HG02970 (cell line): Measurements from ENCODE around the gene COL5A3.
"Not testable (repeated sequence)": the region's sequence is repeated elsewhere in the genome, so short reads cannot be mapped to it uniquely, and the experiment has no call there.

Source experiments
- ATAC-seq: cut with Tn5 transposase; IDR thresholded peaks from one replicate; pipeline ENCODE4 v1.9.1; 2021; ENCODE audit warnings: mild to moderate bottlenecking, moderate library complexity, moderate number of reproducible peaks; ENCODE audit not compliant: unreplicated experiment, low FRiP score

Gene COL5A3

DNA sequence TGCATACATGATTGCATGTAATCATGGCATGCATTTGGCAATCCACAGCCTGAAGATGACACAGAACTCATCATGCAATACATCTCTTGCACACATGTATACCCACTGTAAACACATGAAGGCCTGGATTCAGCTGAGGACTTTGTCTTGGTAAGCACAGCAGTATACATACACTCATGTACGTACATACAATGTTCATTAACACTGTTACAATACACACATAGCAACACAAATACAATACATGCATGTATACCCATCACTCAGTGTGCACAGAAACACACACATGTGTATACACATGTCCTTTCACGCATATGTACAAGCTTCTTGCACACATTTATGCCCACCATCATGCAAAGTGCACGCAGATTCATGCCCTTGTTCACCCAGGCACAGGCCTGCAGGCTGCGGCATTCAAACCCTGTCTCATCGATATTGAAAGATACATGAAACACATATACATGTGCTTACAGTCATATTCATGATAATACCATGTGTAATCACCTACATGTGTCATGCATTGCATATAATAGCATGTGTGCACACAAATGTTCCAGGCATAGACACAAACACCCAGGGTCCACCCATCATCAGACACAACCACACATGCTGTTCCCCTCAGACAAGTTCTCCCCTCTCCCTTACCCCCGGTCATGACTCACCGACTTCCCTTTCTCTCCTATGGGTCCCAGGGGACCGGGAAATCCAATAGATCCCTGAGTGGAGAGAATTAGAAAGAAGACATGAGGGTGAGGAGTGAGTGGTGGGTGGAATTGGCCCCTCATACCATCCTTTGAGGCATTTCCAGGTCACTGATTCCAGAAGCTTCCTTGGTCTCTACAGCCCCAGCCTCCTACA lies 28.7 kb downstream of the COL5A3 start:
- ATAC-seq, result no peak

DNA sequence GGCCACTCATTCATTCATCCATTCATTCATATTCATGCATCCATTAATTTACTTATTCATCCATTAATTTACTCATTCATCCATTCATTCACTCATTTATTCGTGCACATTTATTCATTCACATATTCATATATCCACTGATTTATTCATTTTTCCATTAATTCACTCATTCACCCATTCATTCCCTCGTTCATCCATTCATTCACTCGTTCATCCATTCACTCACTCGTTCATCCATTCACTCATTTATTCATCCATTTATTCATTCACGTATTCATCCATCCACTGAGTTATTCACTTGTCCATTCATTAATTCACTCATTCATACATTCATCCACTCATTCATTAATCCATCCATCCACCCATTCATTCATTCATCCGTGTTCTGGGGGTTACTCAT lies 38.2 kb downstream of the COL5A3 start:
- no peak for ATAC-seq

DNA sequence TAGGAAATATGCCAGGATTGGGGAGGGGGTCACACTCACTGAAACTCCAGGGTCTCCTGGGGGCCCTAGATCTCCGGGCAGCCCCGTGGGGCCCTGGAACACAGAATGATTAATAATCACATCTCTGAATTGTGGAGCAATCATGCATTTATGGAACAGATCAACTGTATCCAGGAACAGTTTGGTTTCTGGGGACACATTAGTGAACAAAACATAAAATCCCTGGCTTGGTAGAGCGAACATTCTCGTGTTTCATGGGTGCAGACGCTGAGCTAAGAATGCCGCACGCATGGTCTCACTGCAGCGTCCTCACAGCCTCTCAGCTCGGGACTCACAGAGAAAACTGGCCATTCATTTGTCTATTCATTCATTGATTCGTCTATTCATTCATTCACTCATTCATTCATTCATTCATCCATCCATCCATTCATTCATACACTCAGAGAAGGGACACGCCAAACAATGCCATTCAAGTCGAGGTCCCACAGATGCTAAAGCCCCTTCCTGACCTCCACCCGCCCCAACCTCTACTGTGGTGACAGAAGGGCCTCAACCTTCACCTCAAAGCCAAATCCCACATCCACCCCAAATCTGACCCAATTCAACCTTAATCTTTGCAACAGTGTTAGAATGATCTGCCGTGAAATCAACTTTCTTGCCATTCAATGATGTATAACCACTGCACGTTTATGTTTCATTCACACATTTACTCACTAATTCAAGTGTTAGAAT lies 39.0 kb downstream of the COL5A3 start:
- ATAC-seq, result no peak

DNA sequence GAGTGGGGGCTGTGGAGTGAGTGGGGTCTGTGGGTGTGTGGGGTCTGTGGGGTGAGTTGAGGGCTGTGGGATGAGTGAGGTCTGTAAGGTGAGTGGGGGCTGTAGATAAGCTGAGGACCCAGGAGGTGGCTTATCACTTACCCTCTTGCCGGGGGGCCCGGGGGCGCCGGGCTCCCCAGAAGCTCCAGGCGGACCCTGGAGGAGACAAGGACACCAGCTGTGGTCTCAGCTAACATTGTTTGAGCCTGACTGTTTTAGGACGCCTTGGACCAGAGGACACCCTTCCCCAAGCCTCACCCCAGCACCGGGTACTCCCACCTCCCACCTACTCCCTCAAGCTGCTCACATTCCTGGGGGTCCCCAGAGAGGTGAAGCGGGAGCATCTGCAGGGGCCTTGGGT lies 39.8 kb downstream of the COL5A3 start:
- ATAC-seq, result no peak

DNA sequence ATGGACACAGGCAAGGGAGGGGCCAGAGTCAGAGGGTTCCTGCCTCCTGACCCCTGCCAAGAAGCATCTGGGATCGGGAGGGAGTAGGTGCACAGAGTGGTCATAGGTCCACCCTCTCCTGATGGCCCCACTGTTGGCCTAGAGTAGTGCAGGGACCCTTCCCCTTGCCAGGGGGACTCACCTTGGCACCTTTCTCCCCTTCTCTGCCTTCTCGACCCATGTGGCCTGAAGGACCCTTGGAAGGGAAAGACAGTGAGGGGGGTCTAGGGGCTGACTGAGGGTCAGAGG lies 40.7 kb downstream of the COL5A3 start:
- no peak for ATAC-seq

DNA sequence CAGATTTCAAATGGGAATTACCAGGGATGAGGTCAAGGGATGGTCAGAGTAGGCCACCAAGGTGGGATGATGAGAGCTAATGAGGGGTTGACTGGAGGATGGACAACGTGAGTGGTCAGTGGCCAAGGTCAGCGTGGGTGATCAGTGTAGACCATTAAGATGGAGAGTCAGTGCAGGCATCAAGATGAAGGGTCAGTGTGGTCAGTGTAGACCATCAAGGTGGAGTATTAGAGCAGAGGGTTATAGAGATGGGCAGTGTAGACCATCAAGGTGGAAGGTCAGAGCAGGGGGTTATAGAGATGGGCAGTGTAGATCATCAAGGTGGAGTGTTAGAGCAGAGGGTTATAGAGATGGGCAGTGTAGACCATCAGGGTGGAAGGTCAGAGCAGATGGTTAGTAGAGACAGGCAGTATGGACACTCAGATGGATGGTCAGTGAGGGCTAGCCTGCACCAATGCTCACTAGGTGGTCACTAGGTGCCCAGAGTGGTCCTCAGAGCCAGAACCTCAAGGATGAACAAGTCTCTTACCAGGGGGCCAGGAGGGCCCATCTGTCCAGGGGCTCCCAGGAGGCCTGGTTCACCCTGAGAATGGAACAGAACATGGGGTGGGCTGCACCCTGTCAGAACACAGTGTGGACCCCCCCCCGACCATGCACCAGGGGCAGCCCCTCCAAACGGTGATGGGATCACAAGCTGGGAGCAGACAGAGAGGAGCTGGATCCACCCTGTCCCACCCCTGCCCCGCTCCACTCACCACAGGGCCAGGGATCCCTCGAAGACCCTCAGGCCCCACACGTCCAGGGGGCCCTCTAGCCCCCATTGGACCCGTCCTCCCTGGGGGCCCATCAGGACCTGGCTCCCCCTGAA lies 41.2 kb downstream of the COL5A3 start:
- no peak for ATAC-seq

DNA sequence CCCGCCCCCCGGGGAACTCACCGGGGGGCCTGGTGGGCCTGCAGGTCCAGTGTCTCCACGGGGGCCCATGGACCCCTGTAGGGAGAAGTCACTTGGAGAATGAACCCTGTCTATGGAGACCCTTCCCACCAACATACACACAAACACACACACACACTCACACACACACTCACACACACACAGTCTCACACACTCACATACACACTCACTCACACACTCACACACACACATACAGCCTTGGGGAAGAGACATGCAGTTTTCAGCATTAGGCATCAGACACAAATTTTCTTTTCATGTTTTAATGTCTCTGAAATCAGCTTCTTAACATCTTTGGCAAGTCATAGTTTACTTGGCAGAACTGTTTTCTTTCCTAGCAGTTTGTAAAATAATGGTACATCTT lies 43.0 kb downstream of the COL5A3 start:
- no peak for ATAC-seq

DNA sequence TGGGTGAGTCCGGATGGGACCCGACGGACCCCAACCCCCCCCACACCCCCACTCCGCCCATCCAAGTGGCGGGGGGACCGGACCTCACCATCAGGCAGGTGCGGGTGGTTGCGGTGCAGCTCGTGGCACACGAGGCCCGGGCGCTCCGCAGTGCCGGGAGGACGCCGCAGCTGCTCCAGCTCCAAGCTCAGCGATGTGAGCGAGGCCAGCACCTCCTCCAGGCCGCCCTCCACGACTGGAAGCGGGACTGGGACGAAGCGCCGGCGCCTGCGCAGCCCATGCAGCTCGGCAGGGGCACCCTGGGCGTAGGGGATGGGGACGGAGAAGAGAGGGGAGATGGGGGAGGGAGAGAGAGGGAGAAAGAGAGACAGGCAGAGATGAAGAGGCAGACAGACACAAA lies 43.9 kb downstream of the COL5A3 start:
- no peak for ATAC-seq

DNA sequence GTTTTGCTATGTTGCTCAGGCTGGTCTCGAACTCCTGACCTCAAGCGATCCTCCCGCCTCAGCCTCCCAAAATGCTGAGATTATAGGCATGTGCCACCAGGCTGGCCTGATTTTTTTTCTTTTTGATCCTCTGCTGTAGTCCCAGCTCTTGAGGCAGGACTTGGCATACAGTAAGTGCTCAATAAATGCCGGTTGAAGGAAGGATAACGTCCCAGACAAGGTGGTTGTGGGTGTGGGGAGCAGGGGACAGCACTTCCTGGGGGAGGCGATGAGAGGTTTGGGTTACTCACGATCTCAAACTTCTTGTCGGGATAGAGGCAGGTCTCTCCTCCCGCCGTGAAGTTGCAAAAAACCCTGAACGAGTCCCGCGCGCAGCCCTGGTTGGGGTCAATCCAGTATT lies 44.3 kb downstream of the COL5A3 start:
- ATAC-seq, result no peak

DNA sequence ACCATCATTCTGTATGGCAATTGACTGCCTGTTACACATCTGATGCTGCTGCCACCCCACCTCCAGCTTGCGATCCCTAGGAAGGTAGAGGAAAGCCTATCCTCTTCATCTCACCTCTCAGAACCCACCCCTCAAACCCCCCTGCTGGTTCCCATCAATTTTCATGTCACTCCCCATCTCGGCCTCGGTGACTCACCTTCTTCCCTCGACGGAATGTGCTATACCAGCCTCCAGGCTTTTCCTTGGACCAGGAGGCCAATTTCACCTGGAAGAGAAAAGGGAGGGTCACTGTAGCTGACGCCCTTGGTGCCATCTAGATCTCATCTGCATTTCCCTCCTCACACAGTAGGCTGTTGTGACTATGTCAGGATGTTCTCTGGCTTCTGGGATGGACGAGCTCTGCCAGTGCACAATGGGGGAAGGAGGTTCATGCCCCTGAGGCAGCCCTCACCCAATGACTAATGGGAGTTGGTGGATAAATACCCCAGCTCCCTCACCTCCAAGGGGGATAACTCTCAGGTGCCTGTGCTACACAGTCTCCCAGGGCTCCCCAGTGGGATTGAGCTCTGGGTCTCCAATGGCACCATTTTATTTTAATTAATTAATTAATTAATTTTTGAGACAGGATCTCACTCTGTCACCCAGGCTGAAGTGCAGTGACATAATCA lies 47.5 kb downstream of the COL5A3 start:
- ATAC-seq, result no peak

DNA sequence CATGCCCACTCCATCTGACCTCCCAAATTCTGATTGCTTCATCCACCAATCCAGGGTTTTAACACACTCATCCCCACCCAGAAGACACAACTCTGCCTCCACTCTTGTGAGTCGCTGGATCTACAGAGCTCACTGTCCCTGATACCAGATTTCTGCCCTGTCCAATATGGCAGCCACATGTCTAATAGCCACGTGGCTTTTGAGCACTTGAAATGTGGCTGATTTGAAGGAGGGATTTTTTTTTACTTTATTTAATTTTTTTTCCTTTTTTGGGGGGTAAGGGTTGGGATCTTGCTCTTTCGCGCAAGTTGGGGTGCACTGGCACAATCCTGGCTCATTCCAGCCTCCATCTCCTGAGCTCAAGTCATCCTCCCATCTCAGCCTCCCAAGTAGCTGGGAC lies 49.2 kb downstream of the COL5A3 start:
- no peak for ATAC-seq

DNA sequence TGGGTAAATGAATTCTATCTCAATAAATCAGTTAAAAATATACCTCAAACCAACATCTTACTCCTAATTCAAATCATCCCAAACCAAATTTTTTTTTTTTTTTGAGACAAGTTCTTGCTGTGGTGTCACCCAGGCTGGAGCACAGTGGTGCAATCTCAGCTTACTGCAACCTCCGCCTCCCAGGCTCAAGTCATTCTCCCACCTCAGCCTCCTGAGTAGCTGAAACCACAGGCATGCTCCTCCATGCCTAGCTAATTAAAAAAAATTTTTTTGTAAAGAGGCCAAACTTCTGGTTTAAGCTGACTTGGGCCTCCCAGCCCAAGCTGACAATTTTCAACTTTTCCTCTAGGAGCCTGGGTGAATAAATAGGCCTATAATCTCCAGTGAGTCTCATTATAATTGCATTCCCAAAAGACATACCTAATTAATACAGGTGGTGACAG lies 51.9 kb downstream of the COL5A3 start:
- ATAC-seq, result no peak

DNA sequence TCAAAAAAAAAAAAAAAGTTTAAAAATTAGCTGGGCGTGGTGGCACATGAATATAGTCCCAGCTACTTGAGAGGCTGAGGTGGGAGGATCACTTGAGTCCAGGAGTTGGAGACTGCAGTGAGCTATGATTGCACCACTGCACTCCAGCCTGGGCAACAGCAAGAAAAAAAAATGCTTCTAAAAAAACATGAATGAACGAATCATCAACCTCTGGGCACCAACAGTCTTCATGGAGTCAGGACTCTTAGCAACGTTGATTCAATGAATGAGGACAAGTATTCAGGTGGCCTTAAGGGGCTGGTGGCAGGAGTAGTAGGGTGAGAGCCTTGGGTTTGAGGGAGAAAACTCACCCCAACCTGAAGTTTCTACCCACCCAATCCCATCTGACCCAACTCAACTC lies 53.3 kb downstream of the COL5A3 start:
- ATAC-seq, result no peak

DNA sequence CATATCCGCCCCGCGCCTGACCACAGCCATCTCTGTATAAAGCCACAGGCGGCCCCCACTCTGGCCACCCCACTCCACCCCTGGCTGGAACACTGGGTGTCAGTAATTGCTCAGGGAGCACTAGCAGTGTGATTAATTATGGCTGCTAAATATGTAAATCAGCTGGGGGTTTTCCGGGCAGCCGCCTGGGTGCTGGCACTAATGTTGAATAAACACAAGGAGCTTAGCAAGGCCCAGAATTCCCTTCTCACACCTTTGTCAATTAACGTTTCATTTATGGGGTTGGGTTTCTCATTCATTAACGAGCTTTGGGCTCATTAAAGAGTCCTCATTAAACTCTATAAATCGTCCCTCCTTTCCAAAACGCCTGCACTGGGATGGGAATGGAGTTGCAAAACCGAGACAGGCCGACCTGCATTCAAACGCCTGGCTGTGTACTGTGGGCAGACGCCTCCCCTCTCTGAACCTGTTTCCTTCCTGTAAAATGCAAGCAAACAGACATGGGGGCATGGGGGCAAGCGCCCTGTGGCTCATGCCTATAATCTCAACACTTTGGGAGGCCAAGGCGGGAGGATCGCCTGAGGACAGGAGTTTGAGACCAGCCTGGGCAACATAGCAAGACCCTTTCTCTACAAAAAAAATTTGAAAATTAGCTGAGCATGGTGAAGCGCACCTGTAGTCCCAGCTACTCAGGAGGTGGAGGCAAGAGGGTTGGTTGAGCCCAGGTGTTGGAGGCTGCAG lies 56.3 kb downstream of the COL5A3 start:
- no peak for ATAC-seq

DNA sequence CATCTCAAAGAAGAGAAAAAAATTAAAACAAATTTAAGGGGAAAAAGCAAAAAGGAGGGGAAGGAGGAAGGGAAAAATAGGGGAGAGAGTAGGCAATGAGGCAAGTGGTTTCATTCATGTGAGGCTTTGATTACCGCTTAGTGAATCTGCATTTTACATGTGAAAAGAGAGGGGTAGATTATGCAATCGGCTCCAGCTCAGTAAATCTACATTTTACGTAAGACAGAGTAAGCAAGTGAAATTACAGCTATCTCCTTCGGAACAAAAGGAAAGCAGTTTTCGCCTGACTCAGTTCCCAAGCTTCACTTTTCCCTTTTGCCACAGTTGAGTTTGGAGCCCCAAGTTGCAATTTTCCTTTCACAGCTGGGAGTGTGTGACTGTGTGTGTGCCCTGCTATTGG lies 58.0 kb downstream of the COL5A3 start:
- no peak for ATAC-seq

DNA sequence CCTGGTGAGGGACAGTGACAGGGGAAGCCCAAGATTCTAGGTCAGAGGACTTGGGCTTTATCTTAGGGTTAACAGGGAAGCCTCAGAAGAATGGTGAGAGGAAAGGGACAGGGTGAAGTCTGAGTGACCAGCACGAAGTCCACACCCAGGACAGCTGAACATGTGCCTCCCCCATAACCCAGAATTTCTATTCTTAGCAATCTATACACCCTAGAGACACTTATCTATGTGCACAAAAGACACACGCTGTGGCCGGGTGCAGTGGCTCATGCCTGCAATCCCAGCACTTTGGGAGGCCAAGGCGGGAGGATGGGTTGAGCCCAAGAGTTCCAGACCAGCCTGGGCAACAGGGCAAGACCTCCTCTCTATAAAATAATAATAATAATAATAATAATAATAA lies 62.9 kb downstream of the COL5A3 start:
- no peak for ATAC-seq

DNA sequence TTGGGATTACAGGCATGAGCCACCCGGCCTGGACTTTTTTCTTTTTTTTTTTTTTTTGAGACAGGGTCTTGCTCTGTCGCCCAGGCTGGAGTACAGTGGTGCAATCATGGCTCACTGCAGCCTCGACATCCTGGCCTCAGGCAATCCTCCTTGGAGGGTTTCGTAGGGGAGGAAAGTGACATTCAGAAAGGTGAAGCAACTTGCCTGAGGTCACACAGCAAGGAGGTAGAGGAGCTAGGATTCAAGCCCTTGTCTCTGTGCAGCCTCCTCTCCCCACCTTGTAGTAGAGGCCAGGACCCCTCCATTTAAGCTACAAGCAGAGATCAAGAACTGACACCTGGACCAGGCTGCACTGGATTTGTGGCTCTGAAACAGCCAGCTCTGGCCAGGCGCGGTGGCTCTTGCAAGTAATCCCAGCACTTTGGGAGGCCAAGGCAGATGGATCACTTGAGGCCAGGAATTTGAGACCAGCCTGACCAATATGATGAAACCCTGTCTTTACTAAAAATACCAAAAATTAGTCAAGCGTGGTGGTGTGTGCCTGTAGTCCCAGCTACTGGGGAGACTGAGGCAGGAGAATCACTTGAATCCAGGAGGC lies 63.7 kb downstream of the COL5A3 start:
- ATAC-seq, result not testable (repeated sequence)

DNA sequence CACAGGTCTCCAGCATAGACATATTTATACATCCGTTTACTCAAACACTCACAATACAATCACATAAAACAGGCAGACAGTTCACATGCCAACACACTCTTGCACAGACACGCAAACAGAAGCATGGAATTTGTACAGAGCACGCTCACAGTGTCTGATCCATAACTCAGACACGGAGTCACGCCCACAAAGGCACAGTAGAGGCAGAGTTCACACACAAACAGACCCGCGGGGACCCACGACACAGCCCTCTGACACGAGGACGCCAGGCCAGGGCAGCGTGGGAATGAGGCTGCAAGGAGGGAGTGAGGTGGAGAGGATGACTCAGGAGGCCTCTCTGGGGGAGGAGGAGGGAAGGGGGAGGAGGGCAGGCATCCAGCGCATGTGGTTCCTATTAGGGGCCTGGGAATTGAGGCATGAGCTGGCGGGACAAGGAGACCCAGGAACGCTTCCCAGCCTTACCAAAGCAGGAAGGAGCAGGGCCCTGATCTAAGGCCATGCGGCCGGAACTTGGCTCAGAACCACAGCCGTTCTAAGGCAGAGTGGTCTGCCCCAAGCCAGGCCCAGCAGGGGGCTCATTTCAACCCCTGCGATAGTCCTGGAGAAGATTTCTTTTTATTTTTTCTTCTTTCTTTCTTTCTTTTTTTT lies 64.9 kb downstream of the COL5A3 start:
- no peak for ATAC-seq

DNA sequence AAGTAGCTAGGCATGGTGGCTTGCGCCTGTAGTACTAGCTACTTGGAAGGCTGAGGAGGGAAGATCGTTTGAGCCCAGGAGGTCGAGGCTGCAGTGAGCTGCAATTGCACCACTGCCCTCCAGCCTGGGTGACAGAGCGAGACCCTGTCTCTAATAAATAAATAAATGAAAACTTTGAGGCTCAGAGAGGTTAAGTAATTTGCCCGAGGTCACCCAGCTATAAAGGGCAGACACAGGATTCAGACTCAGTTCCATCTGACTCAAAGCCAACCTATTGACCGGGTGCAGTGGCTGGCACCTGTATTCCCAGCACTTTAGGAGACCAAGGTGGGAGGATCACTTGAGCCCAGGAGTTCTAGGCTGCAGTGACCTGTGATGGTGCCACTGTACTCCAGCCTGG lies 66.6 kb downstream of the COL5A3 start:
- no peak for ATAC-seq
